A673 (cell line): ENCODE results near the gene PSTPIP1.

ENCODE experiments used
- CTCF ChIP-seq: fragments of 300-800, 200-600 bp; sonication (generic); conservative IDR thresholded peaks from 2 replicates; pipeline ENCODE4 v1.5.1; 2017; ENCODE audit warnings: low read depth, mild to moderate bottlenecking, antibody characterized with exemption, low read length, moderate library complexity, mixed read lengths
- EZH2 ChIP-seq: fragments of 200-600 bp; sonication (generic); IDR thresholded peaks from 2 replicates; pipeline ENCODE4 v1.6.1; 2017; ENCODE audit warnings: borderline replicate concordance, low read depth, mild to moderate bottlenecking, mixed read lengths, antibody characterized with exemption, low read length; ENCODE audit not compliant: poor library complexity, severe bottlenecking

- TF ChIP-seq CTCF (no peak), EZH2 (no peak)
Observed at GRCh38 chr15:76986743-76987142, 8.2 kb upstream of the PSTPIP1 start.
